ENCODE measurements around the gene AKAP6.

GRCh38 chr14:32457213-32457920, 128.3 kb downstream of the AKAP6 start:
- TF ChIP-seq CTCF (IDR thresholded peaks at IDR 0.05; ENCODE audit: low read depth, low read length, missing input control) (no peak), ZBTB33 (IDR thresholded peaks at IDR 0.05) (no peak), JUND (IDR thresholded peaks at IDR 0.05) (no peak), SP1 (IDR thresholded peaks at IDR 0.05) (no peak)
